HEK293 (cell line): ENCODE measurements around the gene PLP1.

Experiments used
- CTCF ChIA-PET: fragments of 350-600 bp; formaldehyde crosslinking; extraction: SDS; loops from one replicate; lab custom pipeline; 2021; ENCODE audit warnings: antibody characterized with exemption; lab: Yijun Ruan, JAX
- POLR2A ChIA-PET: fragments of 300-600 bp; formaldehyde crosslinking; extraction: SDS; loops from one replicate; lab custom pipeline; 2020; ENCODE audit warnings: antibody characterized with exemption, inconsistent platforms; lab: Yijun Ruan, JAX
- H3K27ac ChIP-seq: fragments of 200-500 bp; sonication (Bioruptor generic); 2 replicates; pipeline ENCODE4 v1.5.1; 2014; ENCODE audit warnings: low read depth, low read length, control low read depth, inconsistent platforms; ENCODE audit errors: extremely low read depth
- H3K36me3 ChIP-seq, 2 experiments: fragments of 200-500 bp in 1 of 2; sonication (Bioruptor generic) in 1 of 2; 1 replicate in 1 of 2; 2 replicates in 1 of 2; pipeline ENCODE4 v1.5.1; 2014 to 2017; ENCODE audit warnings: inconsistent platforms in 2 of 2, low read length in 2 of 2; ENCODE audit not compliant: control insufficient read depth in 2 of 2, insufficient read depth in 1 of 2
- H3K4me1 ChIP-seq: fragments of 200-500 bp; sonication (Bioruptor generic); 2 replicates; pipeline ENCODE4 v1.5.1; 2014; ENCODE audit warnings: mild to moderate bottlenecking, low read length, inconsistent platforms; ENCODE audit not compliant: control insufficient read depth, insufficient read depth
- H3K4me3 ChIP-seq: 2 replicates; pipeline ENCODE4 v1.5.1; 2011; ENCODE audit warnings: low read depth, mild to moderate bottlenecking, control low read depth, low read length, moderate library complexity
- H3K9me3 ChIP-seq: fragments of 200-500 bp; sonication (Bioruptor generic); 2 replicates; pipeline ENCODE4 v1.5.1; 2014; ENCODE audit warnings: low read depth, low read length, inconsistent platforms; ENCODE audit not compliant: control insufficient read depth, insufficient read depth
- EGR2 ChIP-seq: fragments of 450-650 bp; formaldehyde crosslinking; IDR thresholded peaks from 2 replicates; pipeline ENCODE4 v1.5.1; 2016; ENCODE audit warnings: low read depth, missing biosample characterization, missing genetic modification characterization
- KLF10 ChIP-seq: fragments of 450-650 bp; IDR thresholded peaks from 2 replicates; pipeline ENCODE4 v1.5.1; 2018; ENCODE audit warnings: missing biosample characterization, mild to moderate bottlenecking, missing genetic modification characterization
- MEIS1 ChIP-seq: sonication (generic); formaldehyde crosslinking; IDR thresholded peaks from 2 replicates; pipeline ENCODE4 v1.8.1; 2022; ENCODE audit warnings: missing genetic modification reagents, mild to moderate bottlenecking, borderline replicate concordance
- SCRT2 ChIP-seq: fragments of 450-650 bp; formaldehyde crosslinking; IDR thresholded peaks from 2 replicates; pipeline ENCODE4 v1.5.1; 2016; ENCODE audit warnings: missing biosample characterization, missing genetic modification characterization
- ZEB2 ChIP-seq: fragments of 450-650 bp; formaldehyde crosslinking; IDR thresholded peaks from 2 replicates; pipeline ENCODE4 v1.5.1; 2016; ENCODE audit warnings: missing biosample characterization, missing genetic modification characterization
- ZFP41 ChIP-seq: fragments of 450-650 bp; formaldehyde crosslinking; IDR thresholded peaks from 2 replicates; pipeline ENCODE4 v1.5.1; 2016; ENCODE audit warnings: missing biosample characterization, missing genetic modification characterization, borderline replicate concordance
- ZNF121 ChIP-seq: fragments of 450-650 bp; formaldehyde crosslinking; IDR thresholded peaks from 2 replicates; pipeline ENCODE4 v1.5.1; 2016; ENCODE audit warnings: missing biosample characterization, missing genetic modification characterization
- ZNF16 ChIP-seq: fragments of 450-650 bp; formaldehyde crosslinking; IDR thresholded peaks from 2 replicates; pipeline ENCODE4 v1.5.1; 2016; ENCODE audit warnings: low read depth, missing biosample characterization, missing genetic modification characterization
- ZNF214 ChIP-seq: fragments of 450-650 bp; formaldehyde crosslinking; IDR thresholded peaks from 2 replicates; pipeline ENCODE4 v1.5.1; 2017; ENCODE audit warnings: missing biosample characterization, mild to moderate bottlenecking, missing genetic modification characterization, borderline replicate concordance
- ZNF221 ChIP-seq: fragments of 450-650 bp; formaldehyde crosslinking; IDR thresholded peaks from 2 replicates; pipeline ENCODE4 v1.5.1; 2017; ENCODE audit warnings: missing biosample characterization, missing genetic modification characterization, borderline replicate concordance
- ZNF311 ChIP-seq: fragments of 450-650 bp; formaldehyde crosslinking; IDR thresholded peaks from 2 replicates; pipeline ENCODE4 v1.5.1; 2017; ENCODE audit warnings: missing biosample characterization, missing genetic modification characterization, borderline replicate concordance
- ZNF37A ChIP-seq: fragments of 450-650 bp; IDR thresholded peaks from 2 replicates; pipeline ENCODE4 v1.5.1; 2018; ENCODE audit warnings: missing biosample characterization, missing genetic modification characterization
- ZNF404 ChIP-seq: fragments of 450-650 bp; formaldehyde crosslinking; IDR thresholded peaks from 2 replicates; pipeline ENCODE4 v1.5.1; 2017; ENCODE audit warnings: missing biosample characterization, missing genetic modification characterization
- ZNF510 ChIP-seq: fragments of 450-650 bp; formaldehyde crosslinking; IDR thresholded peaks from 2 replicates; pipeline ENCODE4 v1.5.1; 2018; ENCODE audit warnings: mild to moderate bottlenecking, missing genetic modification characterization, missing biosample characterization; ENCODE audit not compliant: insufficient replicate concordance
- ZNF549 ChIP-seq: fragments of 450-650 bp; IDR thresholded peaks from 2 replicates; pipeline ENCODE4 v1.5.1; 2018; ENCODE audit warnings: missing biosample characterization, missing genetic modification characterization, mild to moderate bottlenecking, inconsistent platforms, moderate library complexity
- ZNF555 ChIP-seq: fragments of 450-650 bp; formaldehyde crosslinking; conservative IDR thresholded peaks from 2 replicates; pipeline ENCODE4 v1.5.1; 2017; ENCODE audit warnings: missing biosample characterization, mild to moderate bottlenecking, missing genetic modification characterization, inconsistent platforms
- ZNF623 ChIP-seq: fragments of 450-650 bp; formaldehyde crosslinking; IDR thresholded peaks from 2 replicates; pipeline ENCODE4 v1.5.1; 2016; ENCODE audit warnings: missing biosample characterization, missing genetic modification characterization
- ZNF658 ChIP-seq: fragments of 450-650 bp; formaldehyde crosslinking; IDR thresholded peaks from 2 replicates; pipeline ENCODE4; 2016; ENCODE audit warnings: missing biosample characterization, missing genetic modification characterization
- TF ChIP-seq, protein P1 (sequence below): fragments of 450-650 bp; formaldehyde crosslinking; IDR thresholded peaks from 2 replicates; pipeline ENCODE4 v1.5.1; 2017; ENCODE audit warnings: missing biosample characterization, missing genetic modification characterization
- TF ChIP-seq, protein P2 (sequence below): fragments of 450-650 bp; formaldehyde crosslinking; IDR thresholded peaks from 2 replicates; pipeline ENCODE4 v1.5.1; 2017; ENCODE audit warnings: missing biosample characterization, missing genetic modification characterization
- TF ChIP-seq, protein P3 (sequence below): fragments of 450-650 bp; formaldehyde crosslinking; IDR thresholded peaks from 2 replicates; pipeline ENCODE4 v1.5.1; 2016; ENCODE audit warnings: missing biosample characterization, missing genetic modification characterization
- TF ChIP-seq, protein P4 (sequence below): fragments of 450-650 bp; formaldehyde crosslinking; IDR thresholded peaks from 2 replicates; pipeline ENCODE4 v1.5.1; 2016; ENCODE audit warnings: missing biosample characterization, missing genetic modification characterization
- TF ChIP-seq, protein P5 (sequence below): fragments of 450-650 bp; formaldehyde crosslinking; IDR thresholded peaks from 2 replicates; pipeline ENCODE4 v1.5.1; 2016; ENCODE audit warnings: missing biosample characterization, missing genetic modification characterization, low read depth
- TF ChIP-seq, protein P6 (sequence below): fragments of 450-650 bp; formaldehyde crosslinking; IDR thresholded peaks from 2 replicates; pipeline ENCODE4 v1.5.1; 2016; ENCODE audit warnings: missing biosample characterization, missing genetic modification characterization, borderline replicate concordance

PLP1 gene

DNA sequence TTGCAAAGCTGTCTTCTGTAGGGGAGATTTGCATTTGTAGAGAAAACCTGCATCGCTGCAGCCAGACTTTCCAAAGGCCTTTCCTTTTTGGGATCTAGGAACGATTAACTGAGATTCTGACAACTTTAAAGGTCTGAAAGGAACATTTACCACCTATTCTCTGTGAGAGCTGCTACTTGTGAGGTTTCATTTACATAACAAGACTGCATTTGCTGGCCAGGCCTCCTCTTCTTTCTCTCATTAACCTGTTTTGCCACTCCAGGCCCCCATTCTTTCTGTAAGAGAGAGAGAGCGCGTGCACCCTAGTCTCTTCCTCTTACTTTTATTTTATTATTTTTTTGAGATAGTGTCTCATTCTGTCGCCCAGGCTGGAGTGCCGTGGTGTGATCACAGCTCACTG lies 34.3 kb upstream of the PLP1 start:
- Histone ChIP-seq H3K4me1 (no peaks in the 10 kb centered on the region), H3K4me3 (no peak overlapping the region), H3K36me3 (no peaks in the 10 kb centered on the region), H3K9me3 (no peaks in the 10 kb centered on the region), H3K27ac (no peak overlapping the region)
- ChIA-PET CTCF (no interaction called here), POLR2A (no interaction called here)
- TF ChIP-seq ZEB2 (tag by site-specific recombination) (no peak), ZFP41 (tag by site-specific recombination) (no peak), ZNF37A (tag by site-specific recombination) (no peak), ZNF555 (tag by site-specific recombination) (no peak), ZNF311 (no peak), ZNF214 (no peak), EGR2 (tag by site-specific recombination) (no peak), ZNF510 (no peak)
- TF ChIP-seq, protein P1, sequence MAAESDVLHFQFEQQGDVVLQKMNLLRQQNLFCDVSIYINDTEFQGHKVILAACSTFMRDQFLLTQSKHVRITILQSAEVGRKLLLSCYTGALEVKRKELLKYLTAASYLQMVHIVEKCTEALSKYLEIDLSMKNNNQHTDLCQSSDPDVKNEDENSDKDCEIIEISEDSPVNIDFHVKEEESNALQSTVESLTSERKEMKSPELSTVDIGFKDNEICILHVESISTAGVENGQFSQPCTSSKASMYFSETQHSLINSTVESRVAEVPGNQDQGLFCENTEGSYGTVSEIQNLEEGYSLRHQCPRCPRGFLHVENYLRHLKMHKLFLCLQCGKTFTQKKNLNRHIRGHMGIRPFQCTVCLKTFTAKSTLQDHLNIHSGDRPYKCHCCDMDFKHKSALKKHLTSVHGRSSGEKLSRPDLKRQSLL: no peak
- TF ChIP-seq, protein P2, sequence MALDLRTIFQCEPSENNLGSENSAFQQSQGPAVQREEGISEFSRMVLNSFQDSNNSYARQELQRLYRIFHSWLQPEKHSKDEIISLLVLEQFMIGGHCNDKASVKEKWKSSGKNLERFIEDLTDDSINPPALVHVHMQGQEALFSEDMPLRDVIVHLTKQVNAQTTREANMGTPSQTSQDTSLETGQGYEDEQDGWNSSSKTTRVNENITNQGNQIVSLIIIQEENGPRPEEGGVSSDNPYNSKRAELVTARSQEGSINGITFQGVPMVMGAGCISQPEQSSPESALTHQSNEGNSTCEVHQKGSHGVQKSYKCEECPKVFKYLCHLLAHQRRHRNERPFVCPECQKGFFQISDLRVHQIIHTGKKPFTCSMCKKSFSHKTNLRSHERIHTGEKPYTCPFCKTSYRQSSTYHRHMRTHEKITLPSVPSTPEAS (tag by site-specific recombination): no peak
- TF ChIP-seq, protein P3, sequence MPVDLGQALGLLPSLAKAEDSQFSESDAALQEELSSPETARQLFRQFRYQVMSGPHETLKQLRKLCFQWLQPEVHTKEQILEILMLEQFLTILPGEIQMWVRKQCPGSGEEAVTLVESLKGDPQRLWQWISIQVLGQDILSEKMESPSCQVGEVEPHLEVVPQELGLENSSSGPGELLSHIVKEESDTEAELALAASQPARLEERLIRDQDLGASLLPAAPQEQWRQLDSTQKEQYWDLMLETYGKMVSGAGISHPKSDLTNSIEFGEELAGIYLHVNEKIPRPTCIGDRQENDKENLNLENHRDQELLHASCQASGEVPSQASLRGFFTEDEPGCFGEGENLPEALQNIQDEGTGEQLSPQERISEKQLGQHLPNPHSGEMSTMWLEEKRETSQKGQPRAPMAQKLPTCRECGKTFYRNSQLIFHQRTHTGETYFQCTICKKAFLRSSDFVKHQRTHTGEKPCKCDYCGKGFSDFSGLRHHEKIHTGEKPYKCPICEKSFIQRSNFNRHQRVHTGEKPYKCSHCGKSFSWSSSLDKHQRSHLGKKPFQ (tag by site-specific recombination): no peak

DNA sequence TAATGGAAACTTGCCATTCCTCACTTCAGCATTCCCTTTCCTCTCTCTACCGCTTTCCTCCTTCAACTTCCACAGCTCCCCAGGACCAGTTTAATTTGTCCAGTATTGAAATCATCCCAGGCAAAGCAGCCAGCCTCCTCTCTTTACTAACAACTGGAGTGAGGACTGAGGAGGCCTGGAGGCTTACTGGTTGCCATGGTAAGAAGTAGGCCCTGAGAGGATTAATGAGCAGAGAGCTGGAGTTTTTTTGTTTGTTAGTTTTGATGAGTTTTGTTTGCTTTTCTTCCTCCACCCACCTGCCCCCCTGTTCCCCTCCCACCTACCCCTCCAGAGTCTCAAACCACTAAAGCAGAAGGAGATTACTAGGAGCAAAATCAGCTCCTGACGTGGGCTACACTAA lies 29.5 kb upstream of the PLP1 start:
- Histone ChIP-seq H3K36me3 (no peaks in the 10 kb centered on the region), H3K4me1 (no peaks in the 10 kb centered on the region), H3K27ac (no peak overlapping the region), H3K9me3 (no peaks in the 10 kb centered on the region), H3K4me3 (no peak overlapping the region)
- TF ChIP-seq MEIS1 (no peak), ZNF658 (tag by site-specific recombination) (no peak), KLF10 (tag by site-specific recombination) (no peak), ZNF404 (tag by site-specific recombination) (no peak), ZNF16 (tag by site-specific recombination) (no peak), ZNF221 (tag by site-specific recombination) (no peak), ZNF623 (tag by site-specific recombination) (no peak), ZNF121 (tag by site-specific recombination) (no peak), SCRT2 (tag by site-specific recombination) (no peak), ZNF549 (tag by site-specific recombination) (no peak)
- TF ChIP-seq, protein P4, sequence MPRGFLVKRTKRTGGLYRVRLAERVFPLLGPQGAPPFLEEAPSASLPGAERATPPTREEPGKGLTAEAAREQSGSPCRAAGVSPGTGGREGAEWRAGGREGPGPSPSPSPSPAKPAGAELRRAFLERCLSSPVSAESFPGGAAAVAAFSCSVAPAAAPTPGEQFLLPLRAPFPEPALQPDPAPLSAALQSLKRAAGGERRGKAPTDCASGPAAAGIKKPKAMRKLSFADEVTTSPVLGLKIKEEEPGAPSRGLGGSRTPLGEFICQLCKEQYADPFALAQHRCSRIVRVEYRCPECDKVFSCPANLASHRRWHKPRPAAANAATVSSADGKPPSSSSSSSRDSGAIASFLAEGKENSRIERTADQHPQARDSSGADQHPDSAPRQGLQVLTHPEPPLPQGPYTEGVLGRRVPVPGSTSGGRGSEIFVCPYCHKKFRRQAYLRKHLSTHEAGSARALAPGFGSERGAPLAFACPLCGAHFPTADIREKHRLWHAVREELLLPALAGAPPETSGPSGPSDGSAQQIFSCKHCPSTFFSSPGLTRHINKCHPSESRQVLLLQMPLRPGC (tag by site-specific recombination): no peak
- TF ChIP-seq, protein P5, sequence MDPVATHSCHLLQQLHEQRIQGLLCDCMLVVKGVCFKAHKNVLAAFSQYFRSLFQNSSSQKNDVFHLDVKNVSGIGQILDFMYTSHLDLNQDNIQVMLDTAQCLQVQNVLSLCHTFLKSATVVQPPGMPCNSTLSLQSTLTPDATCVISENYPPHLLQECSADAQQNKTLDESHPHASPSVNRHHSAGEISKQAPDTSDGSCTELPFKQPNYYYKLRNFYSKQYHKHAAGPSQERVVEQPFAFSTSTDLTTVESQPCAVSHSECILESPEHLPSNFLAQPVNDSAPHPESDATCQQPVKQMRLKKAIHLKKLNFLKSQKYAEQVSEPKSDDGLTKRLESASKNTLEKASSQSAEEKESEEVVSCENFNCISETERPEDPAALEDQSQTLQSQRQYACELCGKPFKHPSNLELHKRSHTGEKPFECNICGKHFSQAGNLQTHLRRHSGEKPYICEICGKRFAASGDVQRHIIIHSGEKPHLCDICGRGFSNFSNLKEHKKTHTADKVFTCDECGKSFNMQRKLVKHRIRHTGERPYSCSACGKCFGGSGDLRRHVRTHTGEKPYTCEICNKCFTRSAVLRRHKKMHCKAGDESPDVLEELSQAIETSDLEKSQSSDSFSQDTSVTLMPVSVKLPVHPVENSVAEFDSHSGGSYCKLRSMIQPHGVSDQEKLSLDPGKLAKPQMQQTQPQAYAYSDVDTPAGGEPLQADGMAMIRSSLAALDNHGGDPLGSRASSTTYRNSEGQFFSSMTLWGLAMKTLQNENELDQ (tag by site-specific recombination): no peak
- TF ChIP-seq, protein P6, sequence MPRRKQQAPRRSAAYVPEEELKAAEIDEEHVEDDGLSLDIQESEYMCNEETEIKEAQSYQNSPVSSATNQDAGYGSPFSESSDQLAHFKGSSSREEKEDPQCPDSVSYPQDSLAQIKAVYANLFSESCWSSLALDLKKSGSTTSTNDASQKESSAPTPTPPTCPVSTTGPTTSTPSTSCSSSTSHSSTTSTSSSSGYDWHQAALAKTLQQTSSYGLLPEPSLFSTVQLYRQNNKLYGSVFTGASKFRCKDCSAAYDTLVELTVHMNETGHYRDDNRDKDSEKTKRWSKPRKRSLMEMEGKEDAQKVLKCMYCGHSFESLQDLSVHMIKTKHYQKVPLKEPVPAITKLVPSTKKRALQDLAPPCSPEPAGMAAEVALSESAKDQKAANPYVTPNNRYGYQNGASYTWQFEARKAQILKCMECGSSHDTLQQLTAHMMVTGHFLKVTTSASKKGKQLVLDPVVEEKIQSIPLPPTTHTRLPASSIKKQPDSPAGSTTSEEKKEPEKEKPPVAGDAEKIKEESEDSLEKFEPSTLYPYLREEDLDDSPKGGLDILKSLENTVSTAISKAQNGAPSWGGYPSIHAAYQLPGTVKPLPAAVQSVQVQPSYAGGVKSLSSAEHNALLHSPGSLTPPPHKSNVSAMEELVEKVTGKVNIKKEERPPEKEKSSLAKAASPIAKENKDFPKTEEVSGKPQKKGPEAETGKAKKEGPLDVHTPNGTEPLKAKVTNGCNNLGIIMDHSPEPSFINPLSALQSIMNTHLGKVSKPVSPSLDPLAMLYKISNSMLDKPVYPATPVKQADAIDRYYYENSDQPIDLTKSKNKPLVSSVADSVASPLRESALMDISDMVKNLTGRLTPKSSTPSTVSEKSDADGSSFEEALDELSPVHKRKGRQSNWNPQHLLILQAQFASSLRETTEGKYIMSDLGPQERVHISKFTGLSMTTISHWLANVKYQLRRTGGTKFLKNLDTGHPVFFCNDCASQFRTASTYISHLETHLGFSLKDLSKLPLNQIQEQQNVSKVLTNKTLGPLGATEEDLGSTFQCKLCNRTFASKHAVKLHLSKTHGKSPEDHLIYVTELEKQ (tag by site-specific recombination): no peak
- CTCF ChIA-PET: no interaction called here
- POLR2A ChIA-PET: no interaction called here
